ENCODE data around the gene AK9.
A peak's percentile ranks its signal among the peaks of the same experiment; 100 is the strongest.

Gene AK9

GRCh38 chr6:109623288-109623687 lies 67.7 kb downstream of the AK9 start:
- H3K27ac ChIP-seq = no peak overlapping the region
- ChIA-PET CTCF (no interaction called here), POLR2A (ENCODE audit: low non-redundant PET) (no interaction called here)
- no peak for DNase-seq (ENCODE audit: low spot score)
- TF ChIP-seq, protein P1, sequence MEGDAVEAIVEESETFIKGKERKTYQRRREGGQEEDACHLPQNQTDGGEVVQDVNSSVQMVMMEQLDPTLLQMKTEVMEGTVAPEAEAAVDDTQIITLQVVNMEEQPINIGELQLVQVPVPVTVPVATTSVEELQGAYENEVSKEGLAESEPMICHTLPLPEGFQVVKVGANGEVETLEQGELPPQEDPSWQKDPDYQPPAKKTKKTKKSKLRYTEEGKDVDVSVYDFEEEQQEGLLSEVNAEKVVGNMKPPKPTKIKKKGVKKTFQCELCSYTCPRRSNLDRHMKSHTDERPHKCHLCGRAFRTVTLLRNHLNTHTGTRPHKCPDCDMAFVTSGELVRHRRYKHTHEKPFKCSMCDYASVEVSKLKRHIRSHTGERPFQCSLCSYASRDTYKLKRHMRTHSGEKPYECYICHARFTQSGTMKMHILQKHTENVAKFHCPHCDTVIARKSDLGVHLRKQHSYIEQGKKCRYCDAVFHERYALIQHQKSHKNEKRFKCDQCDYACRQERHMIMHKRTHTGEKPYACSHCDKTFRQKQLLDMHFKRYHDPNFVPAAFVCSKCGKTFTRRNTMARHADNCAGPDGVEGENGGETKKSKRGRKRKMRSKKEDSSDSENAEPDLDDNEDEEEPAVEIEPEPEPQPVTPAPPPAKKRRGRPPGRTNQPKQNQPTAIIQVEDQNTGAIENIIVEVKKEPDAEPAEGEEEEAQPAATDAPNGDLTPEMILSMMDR (conservative IDR thresholded peaks at IDR 0.05; ENCODE audit: low read depth) = no peak

- CTCF ChIA-PET = no interaction called here
- POLR2A ChIA-PET (ENCODE audit: low non-redundant PET) = no interaction called here
- no peak for DNase-seq (ENCODE audit: low spot score)
Measured at GRCh38 chr6:109612268-109612667, 78.7 kb downstream of the AK9 start.

DNA sequence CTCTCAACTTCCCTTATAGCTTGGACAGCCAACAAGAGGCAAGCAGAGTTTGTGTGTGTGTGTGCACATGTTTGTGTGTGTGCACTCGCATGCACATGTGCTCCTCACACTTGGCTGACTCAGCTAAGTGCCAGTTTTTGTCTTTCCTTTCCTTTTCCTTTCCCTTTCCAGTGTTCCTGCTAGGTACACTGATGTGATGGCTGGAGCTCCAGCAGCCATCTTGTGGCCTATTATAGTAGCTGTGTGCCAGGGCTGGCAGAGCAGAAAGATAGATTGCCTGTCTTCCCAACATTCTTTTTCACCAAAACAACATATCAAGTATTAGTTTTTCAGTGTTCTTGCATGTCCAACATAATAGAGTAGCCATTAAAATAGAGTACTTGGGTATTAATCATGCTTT lies 79.5 kb downstream of the AK9 start:
- ChIA-PET POLR2A (ENCODE audit: low non-redundant PET) (no interaction called here), CTCF (interaction anchor here (0.6 kb wide), 1 partner anchor 38 kb away, joined by 3 read pairs; no protein-coding TSS in a partner anchor)
- no peak overlapping the region for H3K27ac ChIP-seq
- no peak for DNase-seq (ENCODE audit: low spot score)
- TF ChIP-seq, protein P1 (conservative IDR thresholded peaks at IDR 0.05; ENCODE audit: low read depth) = no peak

More at GRCh38 chr6:109612268-109612667, 78.7 kb downstream of the AK9 start:
- TF ChIP-seq, protein P1 (conservative IDR thresholded peaks at IDR 0.05; ENCODE audit: low read depth) = no peak
- H3K27ac ChIP-seq = no peak overlapping the region

GRCh38 chr6:109610590-109610989 lies 80.4 kb downstream of the AK9 start:
- DNase-seq (ENCODE audit: low spot score) = no peak
- TF ChIP-seq, protein P1 (conservative IDR thresholded peaks at IDR 0.05; ENCODE audit: low read depth) = no peak
- no peak overlapping the region for H3K27ac ChIP-seq
- POLR2A ChIA-PET (ENCODE audit: low non-redundant PET) = no interaction called here
- CTCF ChIA-PET = no interaction called here

GRCh38 chr6:109609737-109610136 lies 81.3 kb downstream of the AK9 start:
- no peak overlapping the region for H3K27ac ChIP-seq
- ChIA-PET POLR2A (ENCODE audit: low non-redundant PET) (no interaction called here), CTCF (no interaction called here)
- DNase-seq (ENCODE audit: low spot score) = no peak
- TF ChIP-seq, protein P1 (conservative IDR thresholded peaks at IDR 0.05; ENCODE audit: low read depth) = no peak

- ChIA-PET CTCF (interaction anchor here (0.8 kb wide), 1 partner anchor 1738 kb away, joined by 5 read pairs; no protein-coding TSS in a partner anchor), POLR2A (ENCODE audit: low non-redundant PET) (no interaction called here)
- TF ChIP-seq, protein P1 (conservative IDR thresholded peaks at IDR 0.05; ENCODE audit: low read depth) = no peak
- no peak for DNase-seq (ENCODE audit: low spot score)
- no peak overlapping the region for H3K27ac ChIP-seq
Measured at GRCh38 chr6:109606359-109606758, 84.6 kb downstream of the AK9 start.

DNA sequence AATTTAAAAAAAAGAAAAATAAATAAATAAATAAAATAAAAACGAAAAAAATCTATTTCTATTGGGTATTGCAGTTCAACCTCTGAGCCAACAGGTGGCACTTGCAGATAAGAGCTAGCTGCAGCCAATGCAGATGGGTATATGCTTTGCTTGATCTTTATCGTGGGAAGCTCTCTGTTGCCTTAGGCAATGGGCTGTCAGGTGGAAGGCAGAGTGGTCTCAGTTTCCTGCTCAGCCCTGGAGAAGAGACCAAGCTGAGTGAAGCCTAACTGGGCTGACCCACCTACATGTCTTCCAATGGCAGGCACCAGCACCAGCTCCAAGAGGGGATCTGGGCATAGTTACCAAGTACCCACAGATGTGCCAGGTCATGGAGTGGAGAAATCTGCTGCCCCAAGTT lies 95.0 kb downstream of the AK9 start:
- H3K27ac ChIP-seq = no peak overlapping the region
- ChIA-PET CTCF (interaction anchor here (0.5 to 1.0 kb wide), 5 partner anchors 9 to 1012 kb away, joined by 3 to 5 read pairs (median 3); no protein-coding TSS in a partner anchor), POLR2A (ENCODE audit: low non-redundant PET) (no interaction called here)
- DNase-seq (ENCODE audit: low spot score) = peak; percentile 8
- TF ChIP-seq, protein P1 (conservative IDR thresholded peaks at IDR 0.05; ENCODE audit: low read depth) = no peak
